Measurements from ENCODE around the gene FBXW11.

FBXW11 gene

GRCh38 chr5:171813813-171814490 is 192.5 kb downstream of the FBXW11 start:
- DNase-seq (ENCODE audit: low read depth in 4 of 4, low spot score in 1 of 4): no peak

GRCh38 chr5:171813270-171813669 is 193.2 kb downstream of the FBXW11 start:
- no peak for DNase-seq (ENCODE audit: low read depth in 4 of 4, low spot score in 1 of 4)

Data from stimulated activated CD4-positive, alpha-beta T cell treated with anti-CD3 and anti-CD28 coated beads, Interleukin-1b, Interleukin-23, amount 100 ng/mL, for 24 hours (primary cell).